Esophagus muscularis mucosa (tissue), 4 donors: Measurements from ENCODE around the gene NUP107. TPM values are rescaled to one million over a fixed set of nuclear protein-coding genes. Genes with fewer than 3 reads are reported as not detected.

Experiments
- DNase-seq: peaks from one replicate; pipeline ENCODE4 v3.0.0-alpha.2; 2017; ENCODE audit errors: extremely low spot score
- H3K27ac ChIP-seq, 4 donors: fragments of 200-600 bp; sonication (generic); replicated peaks in 1 of 4; 1 replicate in 3 of 4; 2 replicates in 1 of 4; pipeline ENCODE4 v1.5.1; 2016 to 2019; ENCODE audit warnings: mild to moderate bottlenecking in 1 of 4
- H3K27me3 ChIP-seq, 4 donors: fragments of 200-600 bp; sonication (generic); one replicate each; pipeline versions ENCODE4 v1.5.1 to v1.6.0; 2016 to 2019
- H3K36me3 ChIP-seq, 4 donors: fragments of 200-600 bp; sonication (generic); one replicate each; pipeline ENCODE4 v1.5.1; 2016 to 2019
- H3K4me1 ChIP-seq, 4 donors: fragments of 200-600 bp; sonication (generic); one replicate each; pipeline ENCODE4 v1.5.1; 2016 to 2019
- H3K4me3 ChIP-seq, 4 donors: fragments of 200-600 bp; sonication (generic); 1 replicate in 2 of 4; 2 replicates in 2 of 4; pipeline ENCODE4 v1.5.1; 2016 to 2019; ENCODE audit warnings: mild to moderate bottlenecking in 4 of 4, moderate library complexity in 1 of 4
- H3K9me3 ChIP-seq, 4 donors: fragments of 200-600 bp; sonication (generic); 1 replicate in 3 of 4; 2 replicates in 1 of 4; pipeline ENCODE4 v1.5.1; 2016 to 2019
- EP300 ChIP-seq: sonication (generic); formaldehyde crosslinking; IDR thresholded peaks from one replicate; pipeline ENCODE4 v1.6.1; 2017; ENCODE audit warnings: antibody characterized with exemption
- POLR2A ChIP-seq: fragments of 450-650 bp; IDR thresholded peaks from one replicate; pipeline ENCODE4 v1.6.1; 2017; ENCODE audit warnings: antibody characterized with exemption, moderate library complexity, mild to moderate bottlenecking, low read depth
- POLR2AphosphoS5 ChIP-seq, 2 donors: sonication (generic); formaldehyde crosslinking; IDR thresholded peaks; one replicate each; pipeline ENCODE4 v1.6.1; 2017; ENCODE audit warnings: antibody characterized with exemption in 2 of 2
- WGBS: methylation state at CpG from one replicate; pipeline ENCODE4 v1.1.5; 2018; 5-methylcytosine and 5-hydroxymethylcytosine counted together
- intact Hi-C: fragments of 100-400 bp; cut with DNase I; formaldehyde crosslinking; loops from one replicate; pipeline ENCODE4 v1.15.1; 2023
- total RNA-seq, 4 donors: library from RNA; depleted of rRNA; stranded (reverse); fragments of >200 nt; gene quantifications; one replicate each; pipeline versions ENCODE4 v1.1.0 to v1.2.1, GENCODE V29; 2016
- TF ChIP-seq, protein P1 (sequence below), 3 experiments: fragments of 200-600 bp in 2 of 3; fragments of 450-650 bp in 1 of 3; sonication (generic) in 2 of 3; IDR thresholded peaks; one replicate each; pipeline ENCODE4 v1.5.1; 2017 to 2019; ENCODE audit warnings: antibody characterized with exemption in 3 of 3, mild to moderate bottlenecking in 2 of 3, moderate library complexity in 1 of 3

NUP107 gene
- total RNA-seq, 4 donors from 2014 or later = 21.6 to 26.1 (median 24.6) TPM

DNA sequence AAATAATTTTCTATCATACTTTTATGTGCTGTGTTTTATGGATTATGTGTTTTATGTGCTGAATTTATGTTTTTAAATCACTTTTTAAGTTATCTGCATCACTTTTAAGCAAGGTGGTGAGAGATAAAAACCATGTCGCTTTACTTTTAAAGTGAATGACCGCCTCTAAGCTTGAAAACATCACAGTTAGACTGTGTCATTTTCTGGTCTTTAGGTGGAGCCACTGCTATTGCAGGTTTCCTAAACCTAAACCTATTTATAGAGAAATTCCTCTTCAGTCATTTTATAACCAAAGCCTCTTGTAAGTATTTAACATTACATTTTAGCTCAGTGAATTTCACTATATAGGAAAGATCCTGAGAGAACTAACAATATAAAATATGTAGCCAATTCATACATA is 100.2 kb downstream of the NUP107 start:
- intact Hi-C loops = no loop called here
- H3K9me3 ChIP-seq = no peaks in the 10 kb centered on the region
- no peak overlapping the region for H3K4me3 ChIP-seq
- DNase-seq = no peak
- TF ChIP-seq POLR2A (no peak), EP300 (no peak), POLR2AphosphoS5 (IDR thresholded peaks at IDR 0.05) (no peak)
- TF ChIP-seq, protein P1, sequence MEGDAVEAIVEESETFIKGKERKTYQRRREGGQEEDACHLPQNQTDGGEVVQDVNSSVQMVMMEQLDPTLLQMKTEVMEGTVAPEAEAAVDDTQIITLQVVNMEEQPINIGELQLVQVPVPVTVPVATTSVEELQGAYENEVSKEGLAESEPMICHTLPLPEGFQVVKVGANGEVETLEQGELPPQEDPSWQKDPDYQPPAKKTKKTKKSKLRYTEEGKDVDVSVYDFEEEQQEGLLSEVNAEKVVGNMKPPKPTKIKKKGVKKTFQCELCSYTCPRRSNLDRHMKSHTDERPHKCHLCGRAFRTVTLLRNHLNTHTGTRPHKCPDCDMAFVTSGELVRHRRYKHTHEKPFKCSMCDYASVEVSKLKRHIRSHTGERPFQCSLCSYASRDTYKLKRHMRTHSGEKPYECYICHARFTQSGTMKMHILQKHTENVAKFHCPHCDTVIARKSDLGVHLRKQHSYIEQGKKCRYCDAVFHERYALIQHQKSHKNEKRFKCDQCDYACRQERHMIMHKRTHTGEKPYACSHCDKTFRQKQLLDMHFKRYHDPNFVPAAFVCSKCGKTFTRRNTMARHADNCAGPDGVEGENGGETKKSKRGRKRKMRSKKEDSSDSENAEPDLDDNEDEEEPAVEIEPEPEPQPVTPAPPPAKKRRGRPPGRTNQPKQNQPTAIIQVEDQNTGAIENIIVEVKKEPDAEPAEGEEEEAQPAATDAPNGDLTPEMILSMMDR (IDR thresholded peaks at IDR 0.05) = no peak
- peaks cover 0 to 11% (median 8%) of the 10 kb centered on the region in 4 donors for H3K4me1 ChIP-seq
- H3K36me3 ChIP-seq = no peaks in the 10 kb centered on the region
- no peaks in the 10 kb centered on the region for H3K27me3 ChIP-seq
- 77% methylated on average over 2 of the region's 2 CpGs for whole genome bisulfite sequencing
- peak overlapping the region in 3 of 4 donors; percentile 37 to 64 (median 48) for H3K27ac ChIP-seq

DNA sequence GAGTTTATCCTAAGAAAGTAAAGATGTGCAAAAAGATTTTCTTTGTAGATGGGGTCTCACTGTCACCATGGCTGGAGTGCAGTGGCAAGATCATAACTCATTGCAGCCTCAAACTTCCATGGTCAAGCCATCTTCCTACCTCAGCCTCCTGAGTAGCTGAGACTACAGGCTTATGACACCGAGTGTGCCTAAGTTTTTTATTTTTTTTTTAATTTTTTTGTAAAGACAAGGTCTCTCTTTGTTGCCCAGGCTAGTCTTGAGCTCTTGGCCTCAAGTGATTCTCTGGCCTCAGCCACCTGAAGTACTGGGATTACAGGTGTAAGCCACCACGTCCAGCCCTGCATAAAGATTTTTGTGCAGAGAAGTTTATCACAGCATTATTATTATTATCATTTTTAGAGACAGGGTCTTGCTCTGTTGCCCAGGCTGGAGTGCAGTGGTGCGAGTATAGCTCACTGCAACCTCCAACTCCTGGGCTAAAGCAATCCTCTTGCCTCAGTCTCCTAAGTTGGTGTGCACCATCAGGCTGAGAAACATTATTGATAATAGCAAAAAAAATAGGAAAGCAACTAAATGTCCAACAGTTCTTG is 101.9 kb downstream of the NUP107 start:
- no peaks in the 10 kb centered on the region for H3K9me3 ChIP-seq
- 93% methylated on average over 3 of the region's 3 CpGs for WGBS

DNA sequence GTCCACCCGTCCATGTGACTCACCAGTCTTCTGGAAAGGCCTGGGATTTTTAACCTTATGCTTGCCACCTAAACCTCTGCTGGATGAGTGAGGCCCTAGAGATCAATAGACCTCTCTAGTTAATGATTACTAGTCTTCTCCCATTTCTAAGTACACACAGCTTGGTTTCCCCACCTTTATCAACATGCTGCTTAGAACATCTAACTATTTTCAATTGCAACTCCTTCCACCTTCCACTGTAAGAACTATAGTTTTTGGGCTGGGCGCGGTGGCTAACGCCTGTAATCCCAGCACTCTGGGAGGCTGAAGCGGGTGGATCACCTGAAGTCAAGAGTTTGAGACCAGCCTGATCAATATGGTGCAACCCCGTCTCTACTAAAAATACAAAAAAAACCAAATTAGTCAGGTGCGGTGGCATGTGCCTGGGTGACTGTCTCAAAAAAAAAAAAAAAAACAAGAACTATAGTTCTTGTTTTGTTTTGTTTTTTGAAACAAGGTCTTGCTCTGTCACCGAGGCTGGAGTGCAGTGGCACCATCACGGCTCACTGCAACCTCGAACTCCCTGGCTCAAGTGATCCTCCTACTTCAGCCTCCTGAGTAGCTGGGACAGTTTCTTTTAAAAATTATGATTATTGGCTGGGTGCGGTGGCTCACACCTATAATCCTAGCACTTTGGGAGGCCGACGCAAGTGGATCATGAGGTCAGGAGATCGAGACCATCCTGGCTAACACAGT is 102.5 kb downstream of the NUP107 start:
- H3K9me3 ChIP-seq = no peaks in the 10 kb centered on the region
- intact Hi-C loops = no loop called here
- H3K36me3 ChIP-seq = no peaks in the 10 kb centered on the region
- no peak overlapping the region for H3K27ac ChIP-seq
- no peak overlapping the region for H3K4me3 ChIP-seq
- H3K27me3 ChIP-seq = no peaks in the 10 kb centered on the region
- no peak for DNase-seq
- TF ChIP-seq POLR2A (no peak), POLR2AphosphoS5 (IDR thresholded peaks at IDR 0.05) (no peak), EP300 (no peak)
- TF ChIP-seq, protein P1 (IDR thresholded peaks at IDR 0.05) = no peak
- WGBS = 98% methylated on average over 14 of the region's 14 CpGs
- peaks cover 0 to 11% (median 8%) of the 10 kb centered on the region in 4 donors for H3K4me1 ChIP-seq

More for the DNA sequence above, 101.9 kb downstream of the NUP107 start:
- intact Hi-C loops = no loop called here
- DNase-seq = no peak
- TF ChIP-seq EP300 (no peak), POLR2AphosphoS5 (IDR thresholded peaks at IDR 0.05) (no peak), POLR2A (no peak)
- TF ChIP-seq, protein P1 (IDR thresholded peaks at IDR 0.05) = no peak
- Histone ChIP-seq H3K4me1 (peaks cover 0 to 11% (median 8%) of the 10 kb centered on the region in 4 donors), H3K36me3 (no peaks in the 10 kb centered on the region), H3K27me3 (no peaks in the 10 kb centered on the region), H3K4me3 (no peak overlapping the region), H3K27ac (no peak overlapping the region)

DNA sequence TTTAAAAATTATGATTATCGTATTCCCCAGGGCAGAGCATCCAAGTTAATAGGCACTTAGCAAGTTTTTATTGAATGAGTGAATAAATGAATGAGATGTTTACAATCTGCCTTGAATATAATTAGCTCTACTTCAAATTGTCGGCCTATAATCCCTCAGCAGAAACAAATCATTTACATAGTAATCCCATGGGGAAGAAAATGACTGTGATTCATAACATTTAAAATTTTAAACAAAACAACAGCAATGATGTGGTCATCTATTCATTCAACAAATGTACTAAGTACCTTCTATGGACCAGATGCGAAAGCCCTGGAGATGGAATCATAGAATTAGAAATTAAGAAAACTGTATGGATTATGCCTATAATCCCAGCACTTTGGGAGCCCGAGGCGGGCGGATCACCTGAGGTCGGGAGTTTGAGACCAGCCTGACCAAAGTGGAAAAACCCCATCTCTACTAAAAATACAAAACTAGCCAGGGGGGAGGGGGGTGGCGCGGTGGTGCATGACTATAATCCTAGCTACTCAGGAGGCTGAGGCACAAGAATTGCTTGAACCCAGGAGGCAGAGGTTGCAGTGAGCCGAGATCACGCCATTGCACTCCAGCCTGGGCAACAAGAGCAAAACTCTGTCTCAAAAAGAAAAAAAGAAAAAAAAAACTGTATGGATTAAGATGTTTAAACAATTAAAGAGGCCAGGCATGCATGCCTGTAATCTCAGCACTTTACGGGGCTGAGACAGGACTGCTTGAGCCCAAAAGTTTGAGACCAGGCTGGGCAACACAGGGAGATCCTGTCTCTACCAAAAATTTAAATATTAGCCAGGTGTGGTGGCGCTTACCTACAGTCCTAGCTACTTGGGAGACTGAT is 103.5 kb downstream of the NUP107 start:
- intact Hi-C loops = no loop called here
- TF ChIP-seq POLR2AphosphoS5 (IDR thresholded peaks at IDR 0.05) = no peak
- TF ChIP-seq, protein P1 (IDR thresholded peaks at IDR 0.05) = no peak
- TF ChIP-seq EP300 = no peak
- TF ChIP-seq POLR2A = no peak

More for the DNA sequence above, 103.5 kb downstream of the NUP107 start:
- Histone ChIP-seq H3K36me3 (no peaks in the 10 kb centered on the region), H3K27me3 (no peaks in the 10 kb centered on the region), H3K9me3 (no peaks in the 10 kb centered on the region), H3K4me1 (peaks cover 0 to 11% (median 8%) of the 10 kb centered on the region in 4 donors), H3K4me3 (no peak overlapping the region), H3K27ac (no peak overlapping the region)
- DNase-seq = no peak
- 96% methylated on average over 13 of the region's 13 CpGs for WGBS
